Measurements from ENCODE around the gene SLC40A1. TPM values are rescaled to one million over a fixed set of nuclear protein-coding genes. Genes with fewer than 3 reads are reported as not detected.

The SLC40A1 gene
- total and polyA plus RNA-seq, 2 experiments from 2014 or later: 0.80 to 11.5 TPM

DNA sequence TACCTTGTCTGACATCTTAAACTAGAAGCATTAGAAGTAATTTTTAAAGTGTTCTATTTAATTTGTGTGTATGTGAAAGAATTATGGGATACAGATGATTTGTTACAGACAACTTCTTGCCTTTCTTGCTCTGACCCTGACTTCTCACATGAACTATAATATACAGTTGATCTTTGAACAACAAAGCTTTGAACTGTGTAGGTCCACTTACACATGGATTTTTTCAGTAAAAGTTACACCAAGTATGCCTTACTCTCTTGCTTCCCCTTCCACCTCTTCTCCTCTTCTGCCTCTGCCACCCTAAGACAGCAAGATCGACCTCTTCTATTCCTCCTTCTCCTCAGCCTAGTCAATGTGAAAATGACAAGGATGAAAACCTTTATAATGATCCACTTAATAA is 42.2 kb downstream of the SLC40A1 start:
- no peak for DNase-seq (ENCODE audit: low read depth in 1 of 2, low spot score in 1 of 2)

GRCh38 chr2:189536830-189537229 is 43.8 kb downstream of the SLC40A1 start:
- H3K27ac ChIP-seq: no peak overlapping the region
- DNase-seq (ENCODE audit: low read depth in 1 of 2, low spot score in 1 of 2): no peak
- no peaks in the 10 kb centered on the region for H3K9me3 ChIP-seq (ENCODE audit: low read depth)
- no peak for TF ChIP-seq CTCF (IDR thresholded peaks at IDR 0.05; ENCODE audit: low read depth, low read length)
- H3K4me3 ChIP-seq: no peak overlapping the region
- H3K36me3 ChIP-seq: no peaks in the 10 kb centered on the region
- peaks cover 4% of the 10 kb centered on the region for H3K27me3 ChIP-seq
- no peaks in the 10 kb centered on the region for H3K4me1 ChIP-seq (ENCODE audit: low read depth)

More for the DNA sequence above, 42.2 kb downstream of the SLC40A1 start:
- no peak overlapping the region for H3K27ac ChIP-seq
- H3K4me3 ChIP-seq: no peak overlapping the region
- H3K4me1 ChIP-seq (ENCODE audit: low read depth): no peaks in the 10 kb centered on the region
- no peaks in the 10 kb centered on the region for H3K36me3 ChIP-seq
- TF ChIP-seq CTCF (IDR thresholded peaks at IDR 0.05; ENCODE audit: low read depth, low read length): no peak
- H3K27me3 ChIP-seq: peaks cover 9% of the 10 kb centered on the region
- H3K9me3 ChIP-seq (ENCODE audit: low read depth): no peaks in the 10 kb centered on the region

DNA sequence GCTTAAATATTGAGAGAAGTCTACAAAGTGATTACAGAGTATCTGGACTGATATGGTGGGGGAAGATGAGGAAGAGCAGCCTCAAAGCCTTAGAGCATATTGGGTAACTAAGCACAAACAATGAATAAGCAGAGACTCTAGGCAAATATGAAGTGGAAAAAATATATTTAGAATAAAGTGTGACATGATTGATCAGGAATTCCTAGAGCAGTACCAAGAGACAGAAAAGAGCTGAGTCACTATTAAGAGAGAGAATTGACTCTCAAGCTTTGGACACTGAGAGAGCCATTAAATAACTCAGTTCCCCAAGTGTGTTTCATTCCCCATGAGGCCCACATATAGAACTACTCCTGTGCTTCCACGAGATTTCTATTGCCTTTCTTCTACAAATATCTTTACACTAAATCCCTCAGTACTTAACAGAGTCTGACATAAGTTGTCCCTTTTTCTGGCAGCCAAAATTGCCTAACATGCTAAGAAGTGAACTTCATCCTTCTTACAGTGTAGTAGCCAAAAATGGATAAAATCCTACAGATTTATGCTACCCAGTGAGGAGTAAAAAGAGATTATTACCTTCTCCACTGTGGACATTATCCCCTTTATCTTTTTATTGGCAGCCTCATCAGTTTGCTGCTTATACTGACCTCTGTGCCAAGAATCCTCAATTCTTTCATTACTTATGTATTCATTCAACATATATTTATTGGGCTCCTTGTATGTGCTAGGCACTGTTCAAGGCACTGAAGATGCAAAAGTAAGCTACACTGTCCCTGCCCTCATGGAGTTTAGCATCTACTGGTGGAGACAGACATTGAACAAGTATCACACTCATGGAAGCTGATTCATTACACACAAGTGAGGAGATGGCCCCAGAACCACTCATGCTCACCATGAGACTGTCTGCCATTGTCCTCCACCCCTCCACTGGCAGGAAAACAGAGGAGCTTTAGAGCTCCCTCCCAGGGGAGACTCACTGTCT is 45.4 kb downstream of the SLC40A1 start:
- no peak for TF ChIP-seq CTCF (IDR thresholded peaks at IDR 0.05; ENCODE audit: low read depth, low read length)
- Histone ChIP-seq H3K9me3 (ENCODE audit: low read depth) (no peaks in the 10 kb centered on the region), H3K4me1 (ENCODE audit: low read depth) (no peaks in the 10 kb centered on the region), H3K4me3 (no peak overlapping the region), H3K27ac (no peak overlapping the region), H3K27me3 (no peaks in the 10 kb centered on the region), H3K36me3 (no peaks in the 10 kb centered on the region)
- peak in 1 of 2 donors; percentile 29 for DNase-seq (ENCODE audit: low read depth in 1 of 2, low spot score in 1 of 2)

DNA sequence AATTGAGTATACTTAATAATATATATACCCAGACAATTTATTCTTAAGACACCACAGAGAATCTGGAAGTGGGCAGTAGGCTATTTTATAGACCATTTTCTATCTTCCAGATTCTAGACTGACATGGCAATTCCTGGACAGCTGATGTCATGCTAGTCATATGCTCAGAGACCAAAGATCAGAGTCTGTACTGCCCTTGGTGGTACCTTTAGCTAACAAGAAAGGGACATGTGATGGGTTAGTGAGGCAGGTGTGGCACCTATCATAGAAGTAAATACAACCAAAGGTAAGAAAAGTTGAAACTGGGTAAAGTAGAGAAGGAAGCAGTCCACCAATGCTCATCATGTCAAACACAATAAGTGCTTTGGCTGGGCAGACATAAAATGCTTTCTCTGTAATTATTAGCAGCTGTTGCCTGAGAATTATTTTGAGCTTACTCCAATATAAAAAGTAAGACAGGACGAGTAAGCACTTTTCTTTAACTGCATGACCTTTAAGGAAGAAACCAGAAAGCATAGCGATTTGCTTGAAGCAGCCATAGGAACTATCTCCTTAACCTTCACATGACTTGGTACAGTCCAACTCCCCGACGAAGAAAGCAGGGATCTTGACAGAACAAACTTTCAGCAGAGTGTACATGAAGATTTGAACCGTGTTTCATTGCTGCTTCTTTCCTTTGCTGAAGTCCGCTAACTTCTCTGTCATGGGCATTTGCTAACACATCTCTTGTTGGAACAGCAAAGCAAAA is 47.1 kb downstream of the SLC40A1 start:
- H3K9me3 ChIP-seq (ENCODE audit: low read depth): no peaks in the 10 kb centered on the region
- TF ChIP-seq CTCF (IDR thresholded peaks at IDR 0.05; ENCODE audit: low read depth, low read length): no peak
- DNase-seq (ENCODE audit: low read depth in 1 of 2, low spot score in 1 of 2): no peak
- no peaks in the 10 kb centered on the region for H3K36me3 ChIP-seq
- no peak overlapping the region for H3K27ac ChIP-seq
- H3K4me3 ChIP-seq: no peak overlapping the region
- H3K27me3 ChIP-seq: no peaks in the 10 kb centered on the region
- no peaks in the 10 kb centered on the region for H3K4me1 ChIP-seq (ENCODE audit: low read depth)

- H3K4me3 ChIP-seq: no peak overlapping the region
- no peak for TF ChIP-seq CTCF (IDR thresholded peaks at IDR 0.05; ENCODE audit: low read depth, low read length)
- no peaks in the 10 kb centered on the region for H3K9me3 ChIP-seq (ENCODE audit: low read depth)
- no peaks in the 10 kb centered on the region for H3K4me1 ChIP-seq (ENCODE audit: low read depth)
- no peak overlapping the region for H3K27ac ChIP-seq
- DNase-seq (ENCODE audit: low read depth in 1 of 2, low spot score in 1 of 2): no peak
- no peaks in the 10 kb centered on the region for H3K27me3 ChIP-seq
- H3K36me3 ChIP-seq: no peaks in the 10 kb centered on the region
These were observed 49.5 kb downstream of the SLC40A1 start for GRCh38 chr2:189530965-189531637.
